Hepatocyte (in vitro differentiated cells): ENCODE results near the gene ZNF512B.

Experiments used
- EZH2 ChIP-seq: fragments of 200-600 bp; sonication (generic); IDR thresholded peaks from 2 replicates; pipeline ENCODE4 v1.6.1; 2016; ENCODE audit warnings: antibody characterized with exemption, mild to moderate bottlenecking, borderline replicate concordance
- TF ChIP-seq, protein P1 (sequence below): fragments of 200-600 bp; sonication (generic); IDR thresholded peaks from 2 replicates; pipeline ENCODE4 v1.5.1; 2016; ENCODE audit warnings: antibody characterized with exemption, mild to moderate bottlenecking; ENCODE audit not compliant: poor library complexity

DNA sequence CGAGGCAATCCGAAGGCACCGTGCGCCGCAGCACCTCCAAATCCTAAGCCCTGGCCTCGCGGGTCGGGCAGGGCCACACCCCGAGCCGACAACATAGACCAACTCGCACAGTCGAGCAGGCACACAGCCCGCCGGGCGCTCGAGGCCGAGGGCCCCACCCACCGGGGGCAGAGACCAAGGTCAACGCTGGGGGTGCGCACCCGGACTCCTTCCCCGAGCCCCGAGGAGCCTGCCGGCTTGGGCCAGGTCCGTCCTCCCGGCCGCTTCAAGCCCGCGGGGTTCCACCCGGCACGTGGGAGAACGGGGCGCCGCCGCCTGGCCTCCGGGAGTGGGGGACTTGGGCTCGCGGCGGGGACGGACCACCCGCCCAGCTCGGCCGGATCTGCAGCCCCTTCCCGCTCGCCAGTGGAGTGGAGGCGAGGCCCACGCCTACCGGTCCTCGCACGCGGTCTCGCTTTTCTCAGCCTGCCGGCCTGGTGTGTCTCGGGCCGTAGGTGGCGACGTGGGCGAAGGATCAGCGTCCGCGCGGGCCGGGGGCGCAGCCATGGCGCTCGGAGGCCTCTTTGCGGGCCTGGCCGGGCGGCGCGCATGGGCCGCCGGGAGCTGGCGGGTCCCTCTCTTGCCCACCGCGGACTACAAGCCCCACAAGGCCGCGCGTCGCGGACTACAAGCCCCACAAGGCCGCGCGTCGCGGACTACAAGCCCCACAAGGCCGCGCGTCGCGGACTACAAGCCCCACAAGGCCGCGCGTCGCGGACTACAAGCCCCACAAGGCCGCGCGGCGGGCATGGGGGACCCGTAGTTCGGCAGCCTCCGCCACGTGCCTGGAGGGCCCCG lies 13.7 kb downstream of the ZNF512B start, which contains the start of gene UCKL1:
- TF ChIP-seq, protein P1, sequence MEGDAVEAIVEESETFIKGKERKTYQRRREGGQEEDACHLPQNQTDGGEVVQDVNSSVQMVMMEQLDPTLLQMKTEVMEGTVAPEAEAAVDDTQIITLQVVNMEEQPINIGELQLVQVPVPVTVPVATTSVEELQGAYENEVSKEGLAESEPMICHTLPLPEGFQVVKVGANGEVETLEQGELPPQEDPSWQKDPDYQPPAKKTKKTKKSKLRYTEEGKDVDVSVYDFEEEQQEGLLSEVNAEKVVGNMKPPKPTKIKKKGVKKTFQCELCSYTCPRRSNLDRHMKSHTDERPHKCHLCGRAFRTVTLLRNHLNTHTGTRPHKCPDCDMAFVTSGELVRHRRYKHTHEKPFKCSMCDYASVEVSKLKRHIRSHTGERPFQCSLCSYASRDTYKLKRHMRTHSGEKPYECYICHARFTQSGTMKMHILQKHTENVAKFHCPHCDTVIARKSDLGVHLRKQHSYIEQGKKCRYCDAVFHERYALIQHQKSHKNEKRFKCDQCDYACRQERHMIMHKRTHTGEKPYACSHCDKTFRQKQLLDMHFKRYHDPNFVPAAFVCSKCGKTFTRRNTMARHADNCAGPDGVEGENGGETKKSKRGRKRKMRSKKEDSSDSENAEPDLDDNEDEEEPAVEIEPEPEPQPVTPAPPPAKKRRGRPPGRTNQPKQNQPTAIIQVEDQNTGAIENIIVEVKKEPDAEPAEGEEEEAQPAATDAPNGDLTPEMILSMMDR, result no peak
- TF ChIP-seq EZH2, result no peak
